Sigmoid colon (tissue), 4 donors: ENCODE results near the gene SYT11.

ENCODE experiments used
- EP300 ChIP-seq, 4 donors: sonication (generic); formaldehyde crosslinking; IDR thresholded peaks; one replicate each; pipeline ENCODE4 v1.6.1; 2017; ENCODE audit warnings: antibody characterized with exemption in 4 of 4
- POLR2A ChIP-seq, 2 donors: fragments of 450-650 bp; IDR thresholded peaks; one replicate each; pipeline ENCODE4 v1.6.1; 2016; ENCODE audit warnings: antibody characterized with exemption in 2 of 2, mild to moderate bottlenecking in 2 of 2, moderate library complexity in 2 of 2
- POLR2AphosphoS5 ChIP-seq, 4 donors: sonication (generic); formaldehyde crosslinking; IDR thresholded peaks; one replicate each; pipeline ENCODE4 v1.6.1; 2017; ENCODE audit warnings: antibody characterized with exemption in 4 of 4
- TF ChIP-seq, protein P1 (sequence below), 4 experiments: fragments of 450-650 bp in 3 of 4; fragments of 200-600 bp in 1 of 4; IDR thresholded peaks; one replicate each; pipeline ENCODE4 v1.5.1; 2016 to 2019; ENCODE audit warnings: antibody characterized with exemption in 4 of 4, mild to moderate bottlenecking in 3 of 4, moderate library complexity in 2 of 4

DNA sequence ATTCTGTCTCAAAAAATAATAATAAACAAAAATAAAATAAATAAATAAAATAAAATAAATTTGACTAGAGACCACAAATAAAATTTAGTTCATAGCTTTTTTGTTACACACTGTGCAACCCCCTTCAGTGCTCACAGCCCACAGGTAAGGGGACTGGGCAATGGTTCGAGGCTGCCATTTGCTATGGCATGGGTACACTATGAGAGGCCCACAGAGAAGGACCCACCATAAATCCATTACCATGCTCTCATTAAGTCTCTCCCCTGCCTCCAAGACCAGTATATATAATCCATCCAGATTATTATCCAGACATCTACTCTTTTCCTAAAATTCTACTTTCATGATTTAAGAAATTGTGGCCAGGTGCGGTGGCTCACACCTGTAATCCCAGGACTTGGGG lies 60.4 kb downstream of the SYT11 start:
- TF ChIP-seq, protein P1, sequence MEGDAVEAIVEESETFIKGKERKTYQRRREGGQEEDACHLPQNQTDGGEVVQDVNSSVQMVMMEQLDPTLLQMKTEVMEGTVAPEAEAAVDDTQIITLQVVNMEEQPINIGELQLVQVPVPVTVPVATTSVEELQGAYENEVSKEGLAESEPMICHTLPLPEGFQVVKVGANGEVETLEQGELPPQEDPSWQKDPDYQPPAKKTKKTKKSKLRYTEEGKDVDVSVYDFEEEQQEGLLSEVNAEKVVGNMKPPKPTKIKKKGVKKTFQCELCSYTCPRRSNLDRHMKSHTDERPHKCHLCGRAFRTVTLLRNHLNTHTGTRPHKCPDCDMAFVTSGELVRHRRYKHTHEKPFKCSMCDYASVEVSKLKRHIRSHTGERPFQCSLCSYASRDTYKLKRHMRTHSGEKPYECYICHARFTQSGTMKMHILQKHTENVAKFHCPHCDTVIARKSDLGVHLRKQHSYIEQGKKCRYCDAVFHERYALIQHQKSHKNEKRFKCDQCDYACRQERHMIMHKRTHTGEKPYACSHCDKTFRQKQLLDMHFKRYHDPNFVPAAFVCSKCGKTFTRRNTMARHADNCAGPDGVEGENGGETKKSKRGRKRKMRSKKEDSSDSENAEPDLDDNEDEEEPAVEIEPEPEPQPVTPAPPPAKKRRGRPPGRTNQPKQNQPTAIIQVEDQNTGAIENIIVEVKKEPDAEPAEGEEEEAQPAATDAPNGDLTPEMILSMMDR (IDR thresholded peaks at IDR 0.05) = no peak
- TF ChIP-seq POLR2A (IDR thresholded peaks at IDR 0.05) (no peak), POLR2AphosphoS5 (IDR thresholded peaks at IDR 0.05) (no peak), EP300 (IDR thresholded peaks at IDR 0.05) (no peak)
